ENCODE results near the gene MEIOSIN.

MEIOSIN gene

DNA sequence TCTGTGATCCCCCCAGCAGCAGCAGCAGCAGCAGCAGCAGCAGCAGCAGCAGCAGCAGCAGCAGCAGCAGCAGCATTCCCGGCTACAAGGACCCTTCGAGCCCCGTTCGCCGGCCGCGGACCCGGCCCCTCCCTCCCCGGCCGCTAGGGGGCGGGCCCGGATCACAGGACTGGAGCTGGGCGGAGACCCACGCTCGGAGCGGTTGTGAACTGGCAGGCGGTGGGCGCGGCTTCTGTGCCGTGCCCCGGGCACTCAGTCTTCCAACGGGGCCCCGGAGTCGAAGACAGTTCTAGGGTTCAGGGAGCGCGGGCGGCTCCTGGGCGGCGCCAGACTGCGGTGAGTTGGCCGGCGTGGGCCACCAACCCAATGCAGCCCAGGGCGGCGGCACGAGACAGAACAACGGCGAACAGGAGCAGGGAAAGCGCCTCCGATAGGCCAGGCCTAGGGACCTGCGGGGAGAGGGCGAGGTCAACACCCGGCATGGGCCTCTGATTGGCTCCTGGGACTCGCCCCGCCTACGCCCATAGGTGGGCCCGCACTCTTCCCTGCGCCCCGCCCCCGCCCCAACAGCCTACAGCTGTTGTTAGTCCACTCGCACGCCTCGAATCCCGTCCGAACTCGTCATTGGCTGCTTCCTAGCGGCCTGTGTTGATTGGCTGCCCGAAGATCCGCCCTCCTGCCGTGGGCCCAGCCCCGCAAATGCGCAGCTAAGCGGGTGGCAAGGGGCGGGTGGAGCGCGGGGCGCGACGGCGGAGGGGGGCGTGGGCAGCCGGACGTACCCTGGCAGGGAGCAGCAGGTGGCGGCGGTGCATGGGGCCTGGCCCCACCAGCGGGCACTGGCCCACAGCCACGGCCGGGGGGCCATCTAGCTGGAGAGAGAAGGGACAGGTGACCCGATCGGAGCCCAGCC, 37.2 kb downstream of the MEIOSIN start:
- peak; percentile 65 for TF ChIP-seq CTCF (IDR thresholded peaks at IDR 0.05; ENCODE audit: insufficient read depth, low read depth, low read length, missing control alignments)
- DNase-seq (ENCODE audit: low read depth): peak; percentile 100
- peak overlapping the region; percentile 70 for H3K4me3 ChIP-seq (ENCODE audit: low read length)

GRCh38 chr19:45771311-45771933, 38.2 kb downstream of the MEIOSIN start:
- peak overlapping the region; percentile 36 for H3K4me3 ChIP-seq (ENCODE audit: low read length)
- DNase-seq (ENCODE audit: low read depth): no peak
- TF ChIP-seq CTCF (IDR thresholded peaks at IDR 0.05; ENCODE audit: insufficient read depth, low read depth, low read length, missing control alignments): no peak

GRCh38 chr19:45772130-45772840, 39.0 kb downstream of the MEIOSIN start:
- no peak overlapping the region for H3K4me3 ChIP-seq (ENCODE audit: low read length)
- no peak for TF ChIP-seq CTCF (IDR thresholded peaks at IDR 0.05; ENCODE audit: insufficient read depth, low read depth, low read length, missing control alignments)
- no peak for DNase-seq (ENCODE audit: low read depth)

- no peak for DNase-seq (ENCODE audit: low read depth)
- TF ChIP-seq CTCF (IDR thresholded peaks at IDR 0.05; ENCODE audit: insufficient read depth, low read depth, low read length, missing control alignments): no peak
- H3K4me3 ChIP-seq (ENCODE audit: low read length): no peak overlapping the region
Observed at GRCh38 chr19:45772912-45773311, 39.7 kb downstream of the MEIOSIN start.

DNA sequence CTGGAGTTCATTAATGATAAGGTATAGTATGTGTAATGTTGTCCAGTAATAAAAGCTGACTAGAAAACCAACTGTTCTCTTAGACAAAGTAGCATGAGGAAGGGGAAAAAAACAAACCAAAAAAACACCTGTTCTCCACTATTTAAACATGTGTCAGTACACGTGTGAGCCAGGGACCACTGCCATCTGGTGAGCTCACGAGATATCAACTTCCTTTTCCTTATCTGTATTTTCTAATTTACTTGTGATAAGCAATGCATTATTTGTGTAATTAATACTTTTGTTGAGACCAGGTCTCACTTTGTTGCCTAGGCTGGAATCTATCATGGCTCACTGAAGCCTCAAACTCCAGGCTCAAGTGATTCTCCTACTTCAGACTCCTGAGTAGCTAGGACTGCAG, 40.1 kb downstream of the MEIOSIN start:
- no peak for TF ChIP-seq CTCF (IDR thresholded peaks at IDR 0.05; ENCODE audit: insufficient read depth, low read depth, low read length, missing control alignments)
- DNase-seq (ENCODE audit: low read depth): no peak
- H3K4me3 ChIP-seq (ENCODE audit: low read length): no peak overlapping the region

DNA sequence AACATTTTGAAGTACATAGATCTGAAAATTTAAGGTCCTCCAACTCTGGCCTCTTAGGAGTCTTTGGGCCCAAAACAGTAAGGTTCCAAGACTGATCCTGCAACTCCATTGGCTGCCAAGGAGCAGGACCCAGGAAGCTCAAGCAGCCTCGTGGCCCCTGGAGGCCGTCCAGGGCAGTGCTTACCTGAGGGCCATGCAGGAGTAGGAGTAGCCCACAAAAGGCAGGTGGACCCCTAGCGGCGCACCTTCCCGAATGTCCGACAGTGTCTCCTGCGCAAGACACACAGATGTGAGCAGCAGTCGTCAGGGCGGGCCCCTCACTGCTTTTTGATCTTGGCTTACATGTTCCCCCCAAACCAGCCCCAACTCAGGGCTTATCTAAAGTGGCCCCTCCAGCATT, 41.5 kb downstream of the MEIOSIN start:
- TF ChIP-seq CTCF (IDR thresholded peaks at IDR 0.05; ENCODE audit: insufficient read depth, low read depth, low read length, missing control alignments): peak; percentile 16
- H3K4me3 ChIP-seq (ENCODE audit: low read length): no peak overlapping the region

More for the DNA sequence above, 41.5 kb downstream of the MEIOSIN start:
- DNase-seq (ENCODE audit: low read depth): no peak

Measured in epithelial cell of esophagus (primary cell).